Thymus (tissue), 11 donors: ENCODE data around the gene C21orf58. TPM values are rescaled to one million over a fixed set of nuclear protein-coding genes. Genes with fewer than 3 reads are reported as not detected.

Experiments used
- DNase-seq, 9 donors: peaks; one replicate each; pipeline ENCODE4 v3.0.0-alpha.2; 2013; ENCODE audit warnings: low spot score in 9 of 9, low read depth in 6 of 9, missing footprints in 1 of 9
- H3K27ac ChIP-seq, 2 donors: one replicate each; pipeline ENCODE4 v1.5.1; 2013; ENCODE audit warnings: control low read depth in 1 of 2, low read depth in 1 of 2, low read length in 1 of 2, mild to moderate bottlenecking in 1 of 2, moderate library complexity in 1 of 2
- H3K27me3 ChIP-seq, 2 donors: one replicate each; pipeline ENCODE4 v1.5.1; 2013; ENCODE audit warnings: low read length in 1 of 2; ENCODE audit not compliant: control insufficient read depth in 2 of 2, insufficient read depth in 1 of 2
- H3K36me3 ChIP-seq, 2 donors: one replicate each; pipeline ENCODE4 v1.5.1; 2013; ENCODE audit warnings: low read length in 1 of 2, mild to moderate bottlenecking in 1 of 2, moderate library complexity in 1 of 2; ENCODE audit not compliant: control insufficient read depth in 2 of 2, insufficient read depth in 2 of 2
- H3K4me1 ChIP-seq, 2 donors: one replicate each; pipeline ENCODE4 v1.5.1; 2013; ENCODE audit warnings: low read length in 2 of 2; ENCODE audit not compliant: control insufficient read depth in 2 of 2, insufficient read depth in 2 of 2
- H3K4me3 ChIP-seq, 2 donors: one replicate each; pipeline ENCODE4 v1.5.1; 2013; ENCODE audit warnings: low read length in 2 of 2, control low read depth in 1 of 2, mild to moderate bottlenecking in 1 of 2
- H3K9me3 ChIP-seq, 2 donors: one replicate each; pipeline ENCODE4 v1.5.1; 2013; ENCODE audit warnings: low read length in 1 of 2, mild to moderate bottlenecking in 1 of 2; ENCODE audit not compliant: control insufficient read depth in 2 of 2, insufficient read depth in 1 of 2
- WGBS: extraction: QIAGEN DNeasy Blood & Tissue Kit; methylation state at CpG from one replicate; pipeline ENCODE4 v1.1.7; 2013; 5-methylcytosine and 5-hydroxymethylcytosine counted together
- polyA plus RNA-seq: library from polyadenylated mRNA; stranded (reverse); fragments of 200-250 nt; gene quantifications from one replicate; pipeline ENCODE4 v1.2.3, GENCODE V29; 2013
- total RNA-seq: library from RNA; stranded (reverse); fragments of 120-200 nt; gene quantifications from one replicate; pipeline ENCODE4 v1.2.4, GENCODE V29; 2013
- donor health status: healthy.

Gene C21orf58
- total and polyA plus RNA-seq, 2 donors: 3.4 to 7.3 TPM

- peaks cover 0 to 9% of the 10 kb centered on the region in 2 donors for H3K9me3 ChIP-seq
- no peak overlapping the region for H3K4me3 ChIP-seq
- WGBS: 89% methylated on average over 29 of the region's 29 CpGs
- peaks cover 0 to 30% of the 10 kb centered on the region in 2 donors for H3K4me1 ChIP-seq
- H3K36me3 ChIP-seq: peaks cover 26 to 29% of the 10 kb centered on the region in 2 donors
- H3K27ac ChIP-seq: no peak overlapping the region
- H3K27me3 ChIP-seq: peaks cover 13 to 25% of the 10 kb centered on the region in 2 donors
- DNase-seq: peak in 1 of 9 donors; percentile 54
Observed at GRCh38 chr21:46295996-46296752, 27.5 kb downstream of the C21orf58 start.

GRCh38 chr21:46295177-46295770 lies 28.4 kb downstream of the C21orf58 start:
- Histone ChIP-seq H3K27ac (no peak overlapping the region), H3K9me3 (peaks cover 0 to 9% of the 10 kb centered on the region in 2 donors), H3K4me1 (peaks cover 0 to 30% of the 10 kb centered on the region in 2 donors), H3K36me3 (peaks cover 21% of the 10 kb centered on the region in 2 donors), H3K27me3 (peaks cover 13 to 25% of the 10 kb centered on the region in 2 donors), H3K4me3 (no peak overlapping the region)
- no peak for DNase-seq
- 78% methylated on average over 9 of the region's 9 CpGs for WGBS

- Histone ChIP-seq H3K4me1 (peaks cover 0 to 30% of the 10 kb centered on the region in 2 donors), H3K27ac (no peak overlapping the region), H3K27me3 (peaks cover 13 to 25% of the 10 kb centered on the region in 2 donors), H3K4me3 (no peak overlapping the region), H3K36me3 (peaks cover 20 to 21% of the 10 kb centered on the region in 2 donors), H3K9me3 (peaks cover 0 to 9% of the 10 kb centered on the region in 2 donors)
- peak in 1 of 9 donors; percentile 20 for DNase-seq
- 53% methylated on average over 10 of the region's 10 CpGs for WGBS
Observed at GRCh38 chr21:46294647-46295176, 29.0 kb downstream of the C21orf58 start.

DNA sequence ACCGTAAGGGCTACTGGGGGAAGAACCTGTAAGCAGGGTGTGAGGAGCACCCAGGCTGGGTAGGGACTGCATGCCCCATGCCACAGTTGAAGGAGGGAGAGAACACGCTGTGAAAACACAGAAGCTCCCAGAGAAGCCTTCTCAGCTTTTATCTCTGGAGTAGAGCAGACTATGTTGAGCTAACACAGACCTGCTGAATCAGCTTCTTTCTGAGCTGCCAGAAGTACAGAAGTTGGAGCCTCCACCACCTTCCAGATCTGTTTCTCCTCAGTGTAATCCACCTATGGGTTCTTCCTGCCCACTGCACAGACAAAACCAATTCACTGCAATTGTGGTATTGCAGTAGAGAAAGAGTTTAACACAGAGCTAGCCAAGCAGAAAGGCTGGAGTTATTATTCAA lies 32.1 kb downstream of the C21orf58 start:
- Histone ChIP-seq H3K9me3 (peaks cover 0 to 9% of the 10 kb centered on the region in 2 donors), H3K27me3 (peaks cover 4 to 11% of the 10 kb centered on the region in 2 donors), H3K4me3 (no peak overlapping the region), H3K27ac (no peak overlapping the region), H3K4me1 (peaks cover 0 to 20% of the 10 kb centered on the region in 2 donors), H3K36me3 (peaks cover 9 to 11% of the 10 kb centered on the region in 2 donors)
- DNase-seq: no peak
- 98% methylated on average over 2 of the region's 2 CpGs for WGBS

DNA sequence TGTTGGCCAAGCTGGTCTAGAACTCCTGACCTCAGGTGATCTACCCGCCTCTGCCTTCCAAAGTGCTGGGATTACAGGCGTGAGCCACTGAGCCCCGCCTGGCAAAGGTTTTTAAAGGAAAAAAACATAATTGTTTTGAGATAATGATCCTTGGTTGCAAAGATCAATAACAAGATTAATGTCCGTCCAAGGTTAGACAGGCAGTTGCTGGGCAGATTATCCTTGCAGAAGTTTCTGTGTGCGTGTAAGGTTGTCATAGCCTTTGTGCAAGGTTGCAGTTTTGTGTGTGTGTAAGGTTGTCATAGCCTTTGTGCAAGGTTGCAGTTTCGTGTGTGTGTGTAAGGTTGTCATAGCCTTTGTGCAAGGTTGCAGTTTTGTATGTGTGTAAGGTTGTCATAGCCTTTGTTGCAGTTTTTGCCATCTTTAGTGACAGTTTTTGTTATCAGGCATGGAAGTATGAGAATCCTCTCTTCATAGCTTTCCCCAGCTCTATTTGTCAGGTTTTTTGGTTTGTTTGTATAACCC lies 34.0 kb downstream of the C21orf58 start:
- H3K27me3 ChIP-seq: no peaks in the 10 kb centered on the region
- H3K9me3 ChIP-seq: peaks cover 0 to 9% of the 10 kb centered on the region in 2 donors
- no peak for DNase-seq
- WGBS: 90% methylated on average over 6 of the region's 6 CpGs
- peaks cover 4 to 8% of the 10 kb centered on the region in 2 donors for H3K4me1 ChIP-seq
- no peak overlapping the region for H3K4me3 ChIP-seq
- no peak overlapping the region for H3K27ac ChIP-seq
- H3K36me3 ChIP-seq: peaks cover 9 to 11% of the 10 kb centered on the region in 2 donors

- no peak overlapping the region for H3K27ac ChIP-seq
- H3K27me3 ChIP-seq: no peaks in the 10 kb centered on the region
- 88% methylated on average over 10 of the region's 10 CpGs for WGBS
- H3K36me3 ChIP-seq: peaks cover 12 to 18% of the 10 kb centered on the region in 2 donors
- peaks cover 13 to 15% of the 10 kb centered on the region in 2 donors for H3K4me1 ChIP-seq
- H3K4me3 ChIP-seq: no peak overlapping the region
- peaks cover 0 to 12% of the 10 kb centered on the region in 2 donors for H3K9me3 ChIP-seq
- DNase-seq: no peak
Observed at GRCh38 chr21:46287541-46287940, 36.1 kb downstream of the C21orf58 start.

GRCh38 chr21:46286648-46287002 lies 37.0 kb downstream of the C21orf58 start:
- Histone ChIP-seq H3K36me3 (peaks cover 7 to 17% of the 10 kb centered on the region in 2 donors), H3K27ac (peak overlapping the region; percentile 88 to 97), H3K27me3 (no peaks in the 10 kb centered on the region), H3K4me1 (peaks cover 13 to 15% of the 10 kb centered on the region in 2 donors), H3K9me3 (peaks cover 0 to 6% of the 10 kb centered on the region in 2 donors), H3K4me3 (peak overlapping the region; percentile 76 to 92)
- DNase-seq: peak in 2 of 9 donors; percentile 42 to 45
- 3% methylated on average over 16 of the region's 16 CpGs for WGBS

DNA sequence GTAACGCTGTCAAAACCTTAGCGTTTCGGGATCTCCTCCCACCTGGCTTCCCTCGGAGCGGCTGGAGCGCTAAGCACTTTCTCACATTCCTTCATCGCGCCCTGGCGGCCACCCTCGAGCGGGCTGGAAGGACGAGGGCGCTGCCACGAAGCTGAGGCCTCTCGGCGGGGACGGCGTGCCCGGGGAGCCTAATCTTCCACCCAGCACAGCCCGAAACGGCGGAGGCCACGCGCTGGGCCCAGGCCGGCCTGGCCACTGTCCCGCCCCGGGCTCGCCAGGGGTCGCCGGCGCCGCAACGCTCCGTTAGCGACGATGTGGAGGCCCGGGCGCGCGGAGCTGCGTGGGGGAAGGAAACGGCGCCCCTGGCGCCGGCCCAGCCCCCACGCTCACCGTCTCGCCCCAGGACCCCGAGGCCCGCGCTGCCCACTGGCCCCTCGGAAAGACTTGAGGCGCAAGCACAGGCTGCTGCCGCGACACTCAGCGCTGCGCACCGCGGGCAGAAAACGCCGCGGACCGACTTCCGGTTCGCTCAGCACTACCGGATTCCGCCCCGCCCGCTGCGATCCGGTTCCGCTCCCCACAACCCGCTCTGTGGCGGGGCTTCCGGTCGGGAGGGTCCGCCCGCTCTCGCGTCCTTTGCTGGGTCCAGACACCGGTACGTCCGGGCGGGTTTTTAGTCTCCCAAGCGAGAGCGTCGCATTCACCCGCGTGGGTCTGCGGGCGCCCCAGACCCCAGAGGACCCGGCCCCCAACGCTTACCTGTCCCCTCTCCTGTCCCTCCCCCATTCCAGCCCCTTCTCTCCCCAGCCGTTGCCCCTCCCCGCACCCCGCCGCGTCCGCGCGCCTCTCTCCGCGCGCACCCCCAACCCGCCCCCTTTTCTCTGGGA lies 37.7 kb downstream of the C21orf58 start, which contains the start of gene YBEY:
YBEY (plus strand) TSS at position 582 of the 887 bp plus-strand sequence. CDS start 572 bp downstream, outside the sequence.
- peak; percentile 61 to 90 (median 75) for DNase-seq
- peaks cover 0 to 6% of the 10 kb centered on the region in 2 donors for H3K9me3 ChIP-seq
- under 1% methylated on average over 105 of the region's 105 CpGs for WGBS
- H3K4me1 ChIP-seq: peaks cover 13 to 15% of the 10 kb centered on the region in 2 donors
- H3K4me3 ChIP-seq: peak within 1 kb of the TSS; percentile 76 to 92
- peaks cover 3 to 15% of the 10 kb centered on the region in 2 donors for H3K36me3 ChIP-seq
- H3K27me3 ChIP-seq: no peaks in the 10 kb centered on the region
- H3K27ac ChIP-seq: peak within 1 kb of the TSS; percentile 88 to 97
